HepG2 (cell line): ENCODE measurements around the gene LONP1.

ENCODE experiments used
- GLMP ChIP-seq: sonication (generic); formaldehyde crosslinking; IDR thresholded peaks from 2 replicates; pipeline ENCODE4 v1.9.0; 2021; ENCODE audit warnings: missing genetic modification reagents, mild to moderate bottlenecking, borderline replicate concordance
- KDM4B ChIP-seq: sonication (generic); formaldehyde crosslinking; IDR thresholded peaks from 2 replicates; pipeline ENCODE4 v1.4.0; 2020; ENCODE audit warnings: missing genetic modification reagents
- NFYB ChIP-seq: sonication (generic); formaldehyde crosslinking; IDR thresholded peaks from 2 replicates; pipeline ENCODE4 v1.4.0; 2020; ENCODE audit warnings: missing genetic modification reagents
- POLR2A ChIP-seq, 2 experiments: IDR thresholded peaks; 2 replicates each; pipeline ENCODE4 v1.6.1; 2011; ENCODE audit warnings: low read depth in 2 of 2, low read length in 2 of 2, mild to moderate bottlenecking in 1 of 2, moderate library complexity in 1 of 2; ENCODE audit not compliant: insufficient read depth in 1 of 2
- SIN3B ChIP-seq: fragments of 150-350 bp; IDR thresholded peaks from 2 replicates; pipeline ENCODE4 v1.6.1; 2014; ENCODE audit warnings: low read length
- SKI ChIP-seq: fragments of 450-650 bp; IDR thresholded peaks from one replicate; pipeline ENCODE4 v1.6.1; 2018; ENCODE audit warnings: mild to moderate bottlenecking; ENCODE audit not compliant: partially characterized antibody
- SMC3 ChIP-seq: IDR thresholded peaks from 2 replicates; pipeline ENCODE4 v1.6.1; 2011; ENCODE audit warnings: low read length, improper control_type of control experiment
- ZBTB34 ChIP-seq: sonication (generic); formaldehyde crosslinking; IDR thresholded peaks from 2 replicates; pipeline ENCODE4 v1.8.0; 2022; ENCODE audit warnings: mild to moderate bottlenecking, missing genetic modification reagents
- TF ChIP-seq, protein P1 (sequence below): sonication (generic); formaldehyde crosslinking; IDR thresholded peaks from 2 replicates; pipeline ENCODE4 v1.5.0; 2020; ENCODE audit warnings: mild to moderate bottlenecking, missing genetic modification reagents, moderate library complexity
- TF ChIP-seq, protein P2 (sequence below): sonication (generic); formaldehyde crosslinking; IDR thresholded peaks from 2 replicates; pipeline ENCODE4 v1.5.0; 2020; ENCODE audit warnings: missing genetic modification reagents

- TF ChIP-seq NFYB (CRISPR knock-in tag) (no peak), GLMP (CRISPR knock-in tag) (no peak), POLR2A (IDR thresholded peaks at IDR 0.05; ENCODE audit: insufficient read depth in 1 of 2, low read depth in 2 of 2, low read length in 2 of 2) (no peak), SIN3B (no peak), SKI (no peak), ZBTB34 (no peak), KDM4B (no peak), SMC3 (no peak)
- TF ChIP-seq, protein P1, sequence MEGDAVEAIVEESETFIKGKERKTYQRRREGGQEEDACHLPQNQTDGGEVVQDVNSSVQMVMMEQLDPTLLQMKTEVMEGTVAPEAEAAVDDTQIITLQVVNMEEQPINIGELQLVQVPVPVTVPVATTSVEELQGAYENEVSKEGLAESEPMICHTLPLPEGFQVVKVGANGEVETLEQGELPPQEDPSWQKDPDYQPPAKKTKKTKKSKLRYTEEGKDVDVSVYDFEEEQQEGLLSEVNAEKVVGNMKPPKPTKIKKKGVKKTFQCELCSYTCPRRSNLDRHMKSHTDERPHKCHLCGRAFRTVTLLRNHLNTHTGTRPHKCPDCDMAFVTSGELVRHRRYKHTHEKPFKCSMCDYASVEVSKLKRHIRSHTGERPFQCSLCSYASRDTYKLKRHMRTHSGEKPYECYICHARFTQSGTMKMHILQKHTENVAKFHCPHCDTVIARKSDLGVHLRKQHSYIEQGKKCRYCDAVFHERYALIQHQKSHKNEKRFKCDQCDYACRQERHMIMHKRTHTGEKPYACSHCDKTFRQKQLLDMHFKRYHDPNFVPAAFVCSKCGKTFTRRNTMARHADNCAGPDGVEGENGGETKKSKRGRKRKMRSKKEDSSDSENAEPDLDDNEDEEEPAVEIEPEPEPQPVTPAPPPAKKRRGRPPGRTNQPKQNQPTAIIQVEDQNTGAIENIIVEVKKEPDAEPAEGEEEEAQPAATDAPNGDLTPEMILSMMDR: no peak
- TF ChIP-seq, protein P2, sequence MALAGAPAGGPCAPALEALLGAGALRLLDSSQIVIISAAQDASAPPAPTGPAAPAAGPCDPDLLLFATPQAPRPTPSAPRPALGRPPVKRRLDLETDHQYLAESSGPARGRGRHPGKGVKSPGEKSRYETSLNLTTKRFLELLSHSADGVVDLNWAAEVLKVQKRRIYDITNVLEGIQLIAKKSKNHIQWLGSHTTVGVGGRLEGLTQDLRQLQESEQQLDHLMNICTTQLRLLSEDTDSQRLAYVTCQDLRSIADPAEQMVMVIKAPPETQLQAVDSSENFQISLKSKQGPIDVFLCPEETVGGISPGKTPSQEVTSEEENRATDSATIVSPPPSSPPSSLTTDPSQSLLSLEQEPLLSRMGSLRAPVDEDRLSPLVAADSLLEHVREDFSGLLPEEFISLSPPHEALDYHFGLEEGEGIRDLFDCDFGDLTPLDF (CRISPR knock-in tag): no peak
Measured at GRCh38 chr19:5681391-5682106, 38.4 kb downstream of the LONP1 start.
